ENCODE data around the gene HSD17B13. TPM values are rescaled to one million over a fixed set of nuclear protein-coding genes. Genes with fewer than 3 reads are reported as not detected.

Gene HSD17B13
- total and polyA plus RNA-seq, 2 of the 4 experiments (the other 2 are of a cell fraction): not detected

GRCh38 chr4:87278335-87278794 is 44.3 kb downstream of the HSD17B13 start:
- TF ChIP-seq FOS (IDR thresholded peaks at IDR 0.05; ENCODE audit: low read depth, low read length) (no peak), RCOR1 (IDR thresholded peaks at IDR 0.05; ENCODE audit: insufficient replicate concordance, low read length) (no peak), CEBPB (IDR thresholded peaks at IDR 0.05; ENCODE audit: low read depth, low read length) (no peak), RAD21 (IDR thresholded peaks at IDR 0.05; ENCODE audit: low read length) (no peak), CHD1 (IDR thresholded peaks at IDR 0.05; ENCODE audit: low read depth, low read length) (no peak), SMC3 (IDR thresholded peaks at IDR 0.05; ENCODE audit: low read depth, low read length) (no peak), USF2 (IDR thresholded peaks at IDR 0.05; ENCODE audit: low read depth, low read length) (no peak), MXI1 (IDR thresholded peaks at IDR 0.05; ENCODE audit: borderline replicate concordance, low read depth, low read length) (no peak), RFX5 (IDR thresholded peaks at IDR 0.05; ENCODE audit: low read depth, low read length) (no peak)
- no peak overlapping the region for H4K91ac ChIP-seq (ENCODE audit: insufficient read depth, low read depth, low read length)
- no peak overlapping the region for H3K4me2 ChIP-seq (ENCODE audit: low read depth, low read length)
- no peak overlapping the region for H3K23ac ChIP-seq (ENCODE audit: low read depth, low read length)
- ChIA-PET CTCF (interaction anchor here (0.7 kb wide), 1 partner anchor 128 kb away, joined by 3 read pairs; no protein-coding TSS in a partner anchor), POLR2A (ENCODE audit: unreplicated experiment) (no interaction called here)
- DNase-seq (no peak), ATAC-seq (ENCODE audit: low read depth) (no peak)
- no peak overlapping the region for H3K4me3 ChIP-seq (ENCODE audit: insufficient read depth, low read depth, low read length)
- no peak overlapping the region for H2AFZ ChIP-seq (replicated peaks; ENCODE audit: low read length, poor library complexity)
- H4K5ac ChIP-seq (ENCODE audit: low read depth, low read length): no peak overlapping the region
- H2BK20ac ChIP-seq (ENCODE audit: low read depth, low read length): no peak overlapping the region
- H2AK9ac ChIP-seq (replicated peaks; ENCODE audit: low read depth, low read length, poor library complexity): no peak overlapping the region
- H3K36me3 ChIP-seq (ENCODE audit: control insufficient read depth, insufficient read depth, low read length): no peaks in the 10 kb centered on the region
- no peaks in the 10 kb centered on the region for H4K20me1 ChIP-seq (ENCODE audit: insufficient read depth, low read length)
- H3K18ac ChIP-seq (ENCODE audit: low read depth, low read length): no peak overlapping the region
- H2BK120ac ChIP-seq (ENCODE audit: low read depth, low read length): no peak overlapping the region
- no peaks in the 10 kb centered on the region for H3K4me1 ChIP-seq (ENCODE audit: control insufficient read depth, insufficient read depth, low read length)
- no peaks in the 10 kb centered on the region for H3K9me3 ChIP-seq (ENCODE audit: control insufficient read depth, insufficient read depth, low read length)
- no peak overlapping the region for H4K8ac ChIP-seq (ENCODE audit: low read depth in 2 of 2, low read length in 2 of 2)
- H3K79me1 ChIP-seq (ENCODE audit: low read depth in 1 of 2, low read length in 2 of 2): no peaks in the 10 kb centered on the region
- no peak overlapping the region for H2BK15ac ChIP-seq (ENCODE audit: low read depth, low read length)
- intact Hi-C loops (cut with micrococcal nuclease) (no loop called here), in situ Hi-C loops (cut with MboI; ENCODE audit: low sequenced_read_pairs) (no loop called here), dilution Hi-C loops (cut with HindIII; ENCODE audit: low sequenced_read_pairs, unreplicated experiment) (no loop called here)
- no peaks in the 10 kb centered on the region for H3K9me1 ChIP-seq (ENCODE audit: insufficient read depth, low read length)
- H3K9ac ChIP-seq (ENCODE audit: low read depth, low read length): no peak overlapping the region
- no peak overlapping the region for H3K4ac ChIP-seq (ENCODE audit: low read depth, low read length)
- WGBS, 2 experiments (ENCODE audit: extremely low coverage in 2 of 2, insufficient read length in 1 of 2): no CpG with 5 or more reads among the region's 3 CpGs
- BruUV-seq (replicated peaks): no TSS peak
- no peak overlapping the region for H2BK5ac ChIP-seq (ENCODE audit: low read depth, low read length, poor library complexity, severe bottlenecking)
- H3K56ac ChIP-seq (ENCODE audit: extremely low read depth, insufficient read depth, low read length): no peak overlapping the region
- H3K27ac ChIP-seq (ENCODE audit: insufficient read depth, low read length): no peak overlapping the region
- H3K14ac ChIP-seq (replicated peaks; ENCODE audit: low read depth, low read length): no peak overlapping the region
- peaks cover 6% of the 10 kb centered on the region for H3K27me3 ChIP-seq (ENCODE audit: control insufficient read depth, insufficient read depth, low read length)
- H2AK5ac ChIP-seq (ENCODE audit: low read depth, low read length): no peak overlapping the region

Measured in IMR-90 (cell line).